Stimulated activated memory B cell treated with anti-CD40 and anti-IgM and Interleukin-4, amounts not matched to agents 10 μg/mL and 1 μg/mL and 100 μg/mL, for 72 hours (primary cell): ENCODE measurements around the gene DPH3.

Experiments used
- ATAC-seq: fragments of 150-1000 bp; cut with Tn5 transposase; 2 replicates; pipeline ENCODE4 v1.10.0; 2021
- H3K27ac Mint-ChIP-seq: one replicate; pipeline ENCODE4 v1.8.0; 2022; ENCODE audit warnings: mild to moderate bottlenecking, mixed read lengths
- H3K27me3 Mint-ChIP-seq: one replicate; pipeline ENCODE4 v1.8.0; 2022; ENCODE audit warnings: mixed read lengths
- H3K36me3 Mint-ChIP-seq: one replicate; pipeline ENCODE4 v1.8.0; 2022; ENCODE audit warnings: mixed read lengths
- H3K4me1 Mint-ChIP-seq: one replicate; pipeline ENCODE4 v1.8.0; 2022; ENCODE audit warnings: mixed read lengths
- H3K4me3 Mint-ChIP-seq: one replicate; pipeline ENCODE4 v1.8.0; 2022; ENCODE audit warnings: mild to moderate bottlenecking, moderate library complexity, mixed read lengths
- H3K9me3 Mint-ChIP-seq: one replicate; pipeline ENCODE4 v1.8.0; 2022; ENCODE audit warnings: mixed read lengths

DPH3 gene

GRCh38 chr3:16279010-16279801, 14.5 kb upstream of the DPH3 start:
- no peak overlapping the region for H3K4me3 Mint-ChIP-seq
- H3K27me3 Mint-ChIP-seq, result no peaks in the 10 kb centered on the region
- ATAC-seq, result no peak
- no peaks in the 10 kb centered on the region for H3K9me3 Mint-ChIP-seq
- H3K36me3 Mint-ChIP-seq, result peaks cover 25% of the 10 kb centered on the region
- no peaks in the 10 kb centered on the region for H3K4me1 Mint-ChIP-seq
- no peak overlapping the region for H3K27ac Mint-ChIP-seq

- no peaks in the 10 kb centered on the region for H3K27me3 Mint-ChIP-seq
- ATAC-seq, result no peak
- no peaks in the 10 kb centered on the region for H3K4me1 Mint-ChIP-seq
- H3K36me3 Mint-ChIP-seq, result peaks cover 13% of the 10 kb centered on the region
- no peak overlapping the region for H3K4me3 Mint-ChIP-seq
- H3K27ac Mint-ChIP-seq, result no peak overlapping the region
- no peaks in the 10 kb centered on the region for H3K9me3 Mint-ChIP-seq
Measured at GRCh38 chr3:16277471-16277870, 12.7 kb upstream of the DPH3 start.

- Mint-ChIP-seq H3K36me3 (peaks cover 15% of the 10 kb centered on the region), H3K27ac (no peak overlapping the region), H3K4me1 (no peaks in the 10 kb centered on the region), H3K9me3 (no peaks in the 10 kb centered on the region), H3K4me3 (no peak overlapping the region), H3K27me3 (no peaks in the 10 kb centered on the region)
- ATAC-seq, result no peak
Measured at GRCh38 chr3:16273867-16274266, 9.1 kb upstream of the DPH3 start.

GRCh38 chr3:16272588-16272987, 7.8 kb upstream of the DPH3 start:
- H3K27ac Mint-ChIP-seq, result no peak overlapping the region
- H3K36me3 Mint-ChIP-seq, result peaks cover 14% of the 10 kb centered on the region
- H3K4me1 Mint-ChIP-seq, result peaks cover under 1% of the 10 kb centered on the region
- no peaks in the 10 kb centered on the region for H3K27me3 Mint-ChIP-seq
- ATAC-seq, result no peak
- no peaks in the 10 kb centered on the region for H3K9me3 Mint-ChIP-seq
- no peak overlapping the region for H3K4me3 Mint-ChIP-seq

GRCh38 chr3:16270855-16271254, 6.1 kb upstream of the DPH3 start:
- H3K27me3 Mint-ChIP-seq, result no peaks in the 10 kb centered on the region
- no peak overlapping the region for H3K27ac Mint-ChIP-seq
- no peaks in the 10 kb centered on the region for H3K9me3 Mint-ChIP-seq
- no peak overlapping the region for H3K4me3 Mint-ChIP-seq
- peaks cover 8% of the 10 kb centered on the region for H3K36me3 Mint-ChIP-seq
- ATAC-seq, result no peak
- H3K4me1 Mint-ChIP-seq, result peaks cover 15% of the 10 kb centered on the region

GRCh38 chr3:16266714-16267113, 2.0 kb upstream of the DPH3 start:
- no peak for ATAC-seq
- H3K4me1 Mint-ChIP-seq, result peaks cover 24% of the 10 kb centered on the region
- H3K27me3 Mint-ChIP-seq, result no peaks in the 10 kb centered on the region
- peaks cover 3% of the 10 kb centered on the region for H3K36me3 Mint-ChIP-seq
- H3K4me3 Mint-ChIP-seq, result no peak overlapping the region
- H3K27ac Mint-ChIP-seq, result peak overlapping the region; percentile 56
- H3K9me3 Mint-ChIP-seq, result no peaks in the 10 kb centered on the region

GRCh38 chr3:16265455-16265786, 678 bp upstream of the DPH3 start:
- Mint-ChIP-seq H3K27me3 (no peaks in the 10 kb centered on the region), H3K9me3 (no peaks in the 10 kb centered on the region), H3K4me3 (peak overlapping the region; percentile 95), H3K36me3 (peaks cover 4% of the 10 kb centered on the region), H3K27ac (peak overlapping the region; percentile 90), H3K4me1 (peaks cover 24% of the 10 kb centered on the region)
- no peak for ATAC-seq

GRCh38 chr3:16264174-16264707, 502 bp downstream of the DPH3 start:
- H3K4me1 Mint-ChIP-seq, result peaks cover 24% of the 10 kb centered on the region
- H3K9me3 Mint-ChIP-seq, result no peaks in the 10 kb centered on the region
- peak overlapping the region; percentile 95 for H3K4me3 Mint-ChIP-seq
- H3K27me3 Mint-ChIP-seq, result no peaks in the 10 kb centered on the region
- H3K27ac Mint-ChIP-seq, result peak overlapping the region; percentile 90
- peaks cover 10% of the 10 kb centered on the region for H3K36me3 Mint-ChIP-seq
- ATAC-seq, result no peak

GRCh38 chr3:16262174-16262573, 2.6 kb downstream of the DPH3 start:
- Mint-ChIP-seq H3K36me3 (peaks cover 13% of the 10 kb centered on the region), H3K27me3 (no peaks in the 10 kb centered on the region), H3K9me3 (no peaks in the 10 kb centered on the region), H3K4me1 (peaks cover 19% of the 10 kb centered on the region), H3K4me3 (no peak overlapping the region), H3K27ac (no peak overlapping the region)
- no peak for ATAC-seq

GRCh38 chr3:16260046-16260445, 4.7 kb downstream of the DPH3 start:
- no peaks in the 10 kb centered on the region for H3K9me3 Mint-ChIP-seq
- ATAC-seq, result no peak
- no peak overlapping the region for H3K4me3 Mint-ChIP-seq
- peaks cover 19% of the 10 kb centered on the region for H3K36me3 Mint-ChIP-seq
- no peak overlapping the region for H3K27ac Mint-ChIP-seq
- H3K4me1 Mint-ChIP-seq, result peaks cover 7% of the 10 kb centered on the region
- H3K27me3 Mint-ChIP-seq, result no peaks in the 10 kb centered on the region

GRCh38 chr3:16258866-16259265, 5.9 kb downstream of the DPH3 start:
- H3K27me3 Mint-ChIP-seq, result no peaks in the 10 kb centered on the region
- no peak for ATAC-seq
- no peak overlapping the region for H3K27ac Mint-ChIP-seq
- H3K36me3 Mint-ChIP-seq, result peaks cover 19% of the 10 kb centered on the region
- H3K4me3 Mint-ChIP-seq, result no peak overlapping the region
- H3K4me1 Mint-ChIP-seq, result peaks cover 1% of the 10 kb centered on the region
- H3K9me3 Mint-ChIP-seq, result no peaks in the 10 kb centered on the region

- Mint-ChIP-seq H3K4me1 (peaks cover under 1% of the 10 kb centered on the region), H3K36me3 (peaks cover 19% of the 10 kb centered on the region), H3K9me3 (no peaks in the 10 kb centered on the region), H3K4me3 (no peak overlapping the region), H3K27me3 (no peaks in the 10 kb centered on the region), H3K27ac (no peak overlapping the region)
- ATAC-seq, result no peak
Measured at GRCh38 chr3:16258177-16258576, 6.6 kb downstream of the DPH3 start.

GRCh38 chr3:16257309-16257708, 7.4 kb downstream of the DPH3 start:
- Mint-ChIP-seq H3K27ac (no peak overlapping the region), H3K4me1 (peaks cover 10% of the 10 kb centered on the region), H3K27me3 (no peaks in the 10 kb centered on the region), H3K4me3 (no peak overlapping the region), H3K36me3 (peaks cover 19% of the 10 kb centered on the region), H3K9me3 (no peaks in the 10 kb centered on the region)
- no peak for ATAC-seq

GRCh38 chr3:16255726-16256125, 9.0 kb downstream of the DPH3 start:
- Mint-ChIP-seq H3K9me3 (no peaks in the 10 kb centered on the region), H3K27ac (no peak overlapping the region), H3K4me1 (peaks cover 14% of the 10 kb centered on the region), H3K27me3 (no peaks in the 10 kb centered on the region), H3K36me3 (peaks cover 16% of the 10 kb centered on the region), H3K4me3 (no peak overlapping the region)
- ATAC-seq, result no peak

GRCh38 chr3:16255326-16255725, 9.4 kb downstream of the DPH3 start:
- ATAC-seq, result no peak
- Mint-ChIP-seq H3K9me3 (no peaks in the 10 kb centered on the region), H3K4me1 (peaks cover 14% of the 10 kb centered on the region), H3K27ac (no peak overlapping the region), H3K4me3 (no peak overlapping the region), H3K27me3 (no peaks in the 10 kb centered on the region), H3K36me3 (peaks cover 16% of the 10 kb centered on the region)

- Mint-ChIP-seq H3K27ac (no peak overlapping the region), H3K4me1 (peaks cover 14% of the 10 kb centered on the region), H3K27me3 (no peaks in the 10 kb centered on the region), H3K9me3 (no peaks in the 10 kb centered on the region), H3K36me3 (peaks cover 13% of the 10 kb centered on the region), H3K4me3 (no peak overlapping the region)
- no peak for ATAC-seq
Measured at GRCh38 chr3:16254916-16255315, 9.8 kb downstream of the DPH3 start.
